ENCODE results near the gene WNT3. TPM values are rescaled to one million over a fixed set of nuclear protein-coding genes. Genes with fewer than 3 reads are reported as not detected.

The WNT3 gene
- total and polyA plus RNA-seq, 2 donors (not counting 3 experiments of a cell fraction or from before 2014, with no cell fraction given) = 1.4 to 2.1 TPM

GRCh38 chr17:46853896-46854444 is 35.5 kb upstream of the WNT3 start:
- TF ChIP-seq POLR2A (IDR thresholded peaks at IDR 0.05; ENCODE audit: low read depth, low read length) = no peak
- no peak for TF ChIP-seq GATA2 (IDR thresholded peaks at IDR 0.05; ENCODE audit: insufficient read depth, insufficient read length, low read depth, low read length)
- TF ChIP-seq, protein P1, sequence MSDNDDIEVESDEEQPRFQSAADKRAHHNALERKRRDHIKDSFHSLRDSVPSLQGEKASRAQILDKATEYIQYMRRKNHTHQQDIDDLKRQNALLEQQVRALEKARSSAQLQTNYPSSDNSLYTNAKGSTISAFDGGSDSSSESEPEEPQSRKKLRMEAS (IDR thresholded peaks at IDR 0.05; ENCODE audit: insufficient read depth, insufficient read length) = no peak
- TF ChIP-seq EZH2 (IDR thresholded peaks at IDR 0.05; ENCODE audit: borderline replicate concordance, low read depth, low read length, severe bottlenecking) = no peak
- no peak for TF ChIP-seq MYC (IDR thresholded peaks at IDR 0.05; ENCODE audit: low read depth, low read length)
- no peak for TF ChIP-seq CTCF (IDR thresholded peaks at IDR 0.05; ENCODE audit: extremely low read depth in 1 of 2, insufficient read depth in 1 of 2, low read depth in 1 of 2, low read length in 2 of 2)
- no peak for TF ChIP-seq FOS (IDR thresholded peaks at IDR 0.05; ENCODE audit: borderline replicate concordance, insufficient read depth, low read length)
- TF ChIP-seq POLR2AphosphoS5 (IDR thresholded peaks at IDR 0.05; ENCODE audit: insufficient read depth, low read depth, low read length) = no peak
- TF ChIP-seq JUN (IDR thresholded peaks at IDR 0.05; ENCODE audit: borderline replicate concordance, insufficient read depth, insufficient read length, low read depth) = no peak
- Histone ChIP-seq H3K27me3 (ENCODE audit: control insufficient read depth in 2 of 2, insufficient read depth in 2 of 2, low read length in 2 of 2) (peaks cover 30 to 39% of the 10 kb centered on the region in 2 experiments), H3K9me3 (replicated peaks; ENCODE audit: control insufficient read depth, insufficient read depth, low read length) (no peaks in the 10 kb centered on the region), H2AFZ (ENCODE audit: low read depth, low read length) (no peak overlapping the region), H3K9me1 (replicated peaks; ENCODE audit: control insufficient read depth, extremely low read depth, insufficient read depth, low read length) (no peaks in the 10 kb centered on the region), H3K36me3 (ENCODE audit: control insufficient read depth in 2 of 2, extremely low read depth in 1 of 2, insufficient read depth in 2 of 2, low read length in 2 of 2) (no peaks in the 10 kb centered on the region), H3K9ac (replicated peaks; ENCODE audit: extremely low read depth, insufficient read depth, low read length) (no peak overlapping the region), H4K20me1 (replicated peaks; ENCODE audit: control insufficient read depth, extremely low read depth, insufficient read depth, low read length) (no peaks in the 10 kb centered on the region), H3K4me3 (replicated peaks in 1 of 3; ENCODE audit: insufficient read depth in 1 of 3, low read depth in 1 of 3, low read length in 3 of 3) (no peak overlapping the region), H3K27ac (ENCODE audit: insufficient read depth, low read depth, low read length) (no peak overlapping the region), H3K4me1 (ENCODE audit: control insufficient read depth, extremely low read depth, insufficient read depth, low read length) (no peaks in the 10 kb centered on the region), H3K79me2 (ENCODE audit: control insufficient read depth, insufficient read depth, low read length) (no peaks in the 10 kb centered on the region), H3K4me2 (ENCODE audit: insufficient read depth, low read length) (no peak overlapping the region)
- ChIA-PET CTCF (interaction anchor here (0.6 to 1.4 kb wide), 8 partner anchors 12 to 89 kb away, joined by 3 to 6 read pairs (median 4); no protein-coding TSS in a partner anchor), POLR2A (interaction anchor here (0.9 kb wide), 1 partner anchor 18 kb away, joined by 3 read pairs; no protein-coding TSS in a partner anchor)
- dilution Hi-C loops (cut with MboI; ENCODE audit: extremely low pct_ligation_motif_present, low sequenced_read_pairs) (no loop called here), intact Hi-C loops (cut with micrococcal nuclease) (no loop called here)
- BruUV-seq (replicated peaks) = no TSS peak
- DNase-seq (ENCODE audit: low read depth, low spot score) (no peak), FAIRE-seq (no peak)

Data from endothelial cell of umbilical vein (primary cell).